LNCaP clone FGC (cell line): ENCODE data around the gene ABHD11.

Source experiments
- DNase-seq: peaks from one replicate; pipeline ENCODE4 v3.0.0-alpha.2; 2011; ENCODE audit warnings: low read depth
- H3K4me3 ChIP-seq: 2 replicates; pipeline ENCODE4 v1.5.1; 2011; ENCODE audit warnings: mild to moderate bottlenecking, low read depth, low read length, control low read depth
- TF ChIP-seq, protein P1 (sequence below): IDR thresholded peaks from 2 replicates; pipeline ENCODE4 v1.5.1; 2012; ENCODE audit warnings: mild to moderate bottlenecking; ENCODE audit not compliant: control insufficient read depth, insufficient read depth; ENCODE audit errors: extremely low read depth

ABHD11 gene

DNA sequence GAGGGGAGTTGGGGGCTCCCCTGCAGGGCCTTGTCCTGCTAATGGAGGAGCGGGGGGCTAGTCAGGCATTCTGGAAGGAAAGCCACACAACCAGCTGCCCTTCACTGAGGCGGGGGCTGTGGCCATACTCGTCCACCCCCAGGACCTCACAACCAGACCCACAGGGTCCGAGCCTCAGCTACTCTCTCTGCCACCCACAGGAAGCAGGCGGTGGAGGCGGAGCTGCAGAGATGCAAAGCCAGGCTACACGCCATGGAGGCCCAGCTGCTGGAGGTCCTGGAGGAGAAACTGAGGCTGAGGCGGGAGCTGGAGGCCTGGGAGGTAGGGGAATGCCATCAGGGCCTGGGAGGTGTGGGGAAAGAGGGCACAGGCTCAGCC lies 3.1 kb downstream of the ABHD11 start:
- H3K4me3 ChIP-seq: no peak overlapping the region
- DNase-seq: no peak
- TF ChIP-seq, protein P1, sequence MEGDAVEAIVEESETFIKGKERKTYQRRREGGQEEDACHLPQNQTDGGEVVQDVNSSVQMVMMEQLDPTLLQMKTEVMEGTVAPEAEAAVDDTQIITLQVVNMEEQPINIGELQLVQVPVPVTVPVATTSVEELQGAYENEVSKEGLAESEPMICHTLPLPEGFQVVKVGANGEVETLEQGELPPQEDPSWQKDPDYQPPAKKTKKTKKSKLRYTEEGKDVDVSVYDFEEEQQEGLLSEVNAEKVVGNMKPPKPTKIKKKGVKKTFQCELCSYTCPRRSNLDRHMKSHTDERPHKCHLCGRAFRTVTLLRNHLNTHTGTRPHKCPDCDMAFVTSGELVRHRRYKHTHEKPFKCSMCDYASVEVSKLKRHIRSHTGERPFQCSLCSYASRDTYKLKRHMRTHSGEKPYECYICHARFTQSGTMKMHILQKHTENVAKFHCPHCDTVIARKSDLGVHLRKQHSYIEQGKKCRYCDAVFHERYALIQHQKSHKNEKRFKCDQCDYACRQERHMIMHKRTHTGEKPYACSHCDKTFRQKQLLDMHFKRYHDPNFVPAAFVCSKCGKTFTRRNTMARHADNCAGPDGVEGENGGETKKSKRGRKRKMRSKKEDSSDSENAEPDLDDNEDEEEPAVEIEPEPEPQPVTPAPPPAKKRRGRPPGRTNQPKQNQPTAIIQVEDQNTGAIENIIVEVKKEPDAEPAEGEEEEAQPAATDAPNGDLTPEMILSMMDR: no peak

- no peak overlapping the region for H3K4me3 ChIP-seq
- TF ChIP-seq, protein P1: peak; percentile 79
- DNase-seq: peak; percentile 70
Measured at GRCh38 chr7:73734619-73735527, 3.7 kb downstream of the ABHD11 start.

DNA sequence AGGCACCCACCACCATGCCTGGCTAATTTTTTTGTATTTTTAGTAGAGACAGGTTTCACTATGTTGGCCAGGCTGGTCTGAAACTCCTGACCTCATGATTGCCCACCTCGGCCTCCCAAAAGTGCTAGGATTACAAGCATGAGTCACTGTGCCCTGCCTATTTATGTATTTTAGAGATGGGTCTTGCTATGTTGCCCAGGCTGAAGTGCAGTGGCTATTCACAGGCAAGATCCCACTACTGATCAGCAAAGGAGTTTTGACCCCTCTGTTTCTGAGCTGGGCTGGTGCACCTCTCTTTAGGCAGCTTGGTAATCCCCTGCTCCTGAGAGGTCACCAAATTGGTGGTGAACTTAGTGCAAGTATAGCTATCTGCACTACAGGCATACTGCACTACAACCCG lies 6.2 kb downstream of the ABHD11 start:
- DNase-seq: no peak
- no peak overlapping the region for H3K4me3 ChIP-seq
- TF ChIP-seq, protein P1: no peak

DNA sequence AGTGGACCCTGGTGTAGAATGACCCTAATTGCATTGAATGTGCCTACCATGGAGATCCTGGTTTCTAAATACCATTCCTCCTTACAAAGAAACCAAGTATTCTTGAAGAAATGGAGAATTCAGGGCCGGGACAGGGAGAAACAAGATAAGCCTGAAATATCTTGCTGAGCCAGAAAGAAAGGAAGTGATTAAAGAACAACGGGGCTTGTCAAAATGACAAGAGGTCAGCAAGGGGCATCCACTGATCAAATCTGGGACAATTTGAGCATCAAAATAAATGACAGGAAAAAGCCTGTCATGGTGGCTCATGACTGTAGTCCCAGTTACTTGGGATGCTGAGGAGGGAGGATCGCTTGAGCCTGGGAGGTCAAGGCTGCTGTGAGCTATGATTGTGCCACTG lies 8.1 kb downstream of the ABHD11 start:
- no peak for DNase-seq
- TF ChIP-seq, protein P1: no peak
- H3K4me3 ChIP-seq: no peak overlapping the region

DNA sequence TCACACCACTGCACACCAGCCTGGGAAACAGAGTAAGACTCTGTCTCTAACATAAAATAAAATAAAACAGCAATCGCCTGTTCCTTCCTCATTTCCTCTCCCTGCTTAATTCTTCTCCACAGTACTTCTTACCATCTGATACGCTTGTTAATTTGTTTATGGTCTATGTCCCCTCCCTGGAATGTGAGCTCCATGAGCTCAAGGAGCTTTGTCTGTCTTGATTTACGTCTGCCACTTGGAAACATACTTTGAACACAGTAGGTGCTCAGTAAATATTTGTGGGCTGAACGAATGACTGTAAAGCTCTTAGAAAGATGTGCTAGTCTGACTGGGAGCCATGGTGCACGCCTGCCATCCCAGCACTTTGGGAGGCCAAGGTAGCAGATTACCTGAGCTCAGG lies 10.1 kb downstream of the ABHD11 start:
- H3K4me3 ChIP-seq: no peak overlapping the region
- TF ChIP-seq, protein P1: no peak
- DNase-seq: no peak

GRCh38 chr7:73727952-73728351 lies 10.7 kb downstream of the ABHD11 start:
- no peak for DNase-seq
- TF ChIP-seq, protein P1: no peak
- H3K4me3 ChIP-seq: no peak overlapping the region

DNA sequence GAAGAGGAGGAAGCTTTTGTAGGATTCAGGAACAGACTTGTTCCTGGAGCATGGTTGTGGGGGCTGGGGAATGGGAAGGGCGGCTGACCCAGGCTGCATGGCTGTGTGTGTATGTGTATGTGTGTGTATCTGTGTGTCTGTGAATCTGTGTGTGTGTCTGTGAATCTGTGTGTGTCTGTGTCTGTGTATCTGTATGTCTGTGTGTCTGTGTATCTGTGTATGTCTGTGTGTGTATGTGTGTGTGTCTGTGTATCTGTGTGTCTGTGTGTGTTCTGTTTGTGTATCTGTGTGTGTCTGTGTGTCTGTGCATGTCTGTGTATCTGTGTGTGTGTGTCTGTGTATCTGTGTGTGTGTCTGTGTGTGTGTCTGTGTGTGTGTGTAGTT lies 12.5 kb downstream of the ABHD11 start:
- TF ChIP-seq, protein P1: no peak
- H3K4me3 ChIP-seq: no peak overlapping the region
- no peak for DNase-seq
